HUDEP-2 (cell line): ENCODE measurements around the gene ATP1B3.
A peak's percentile ranks its signal among the peaks of the same experiment; 100 is the strongest.
"Not testable (repeated sequence)": the region's sequence is repeated elsewhere in the genome, so short reads cannot be mapped to it uniquely, and the experiment has no call there.

Experiments
- DNase-seq, 76 experiments: peaks; one replicate each; lab custom pipeline; 2025; ENCODE audit not compliant: unreplicated experiment in 76 of 76; lab: John Stamatoyannopoulos, UW

Gene ATP1B3

GRCh38 chr3:141940194-141940776, 63.8 kb downstream of the ATP1B3 start:
- DNase-seq, result peak in 11 of 76 experiments; percentile 4 to 31 (median 14)

- no peak for DNase-seq
These were observed 64.7 kb downstream of the ATP1B3 start for GRCh38 chr3:141941093-141941492.

- DNase-seq, result peak in 6 of 76 experiments; percentile 3 to 12 (median 6)
These were observed 65.6 kb downstream of the ATP1B3 start for GRCh38 chr3:141942006-141942405.

- no peak for DNase-seq
These were observed 69.5 kb downstream of the ATP1B3 start for GRCh38 chr3:141945726-141946485.

GRCh38 chr3:141949399-141949798, 73.0 kb downstream of the ATP1B3 start:
- DNase-seq, result no peak

- DNase-seq, result no peak
These were observed 73.5 kb downstream of the ATP1B3 start for GRCh38 chr3:141949972-141950371.

GRCh38 chr3:141950572-141951493, 74.4 kb downstream of the ATP1B3 start:
- no peak for DNase-seq

- no peak for DNase-seq
These were observed 76.2 kb downstream of the ATP1B3 start for GRCh38 chr3:141952611-141953010.

- DNase-seq, result no peak
These were observed 78.7 kb downstream of the ATP1B3 start for GRCh38 chr3:141955175-141955574.

- DNase-seq, result no peak
These were observed 83.4 kb downstream of the ATP1B3 start for GRCh38 chr3:141959589-141960554.

GRCh38 chr3:141960731-141961130, 84.3 kb downstream of the ATP1B3 start:
- DNase-seq, result no peak

- DNase-seq, result no peak
These were observed 86.9 kb downstream of the ATP1B3 start for GRCh38 chr3:141963301-141963700.

GRCh38 chr3:141965471-141965870, 89.0 kb downstream of the ATP1B3 start:
- DNase-seq, result no peak

- no peak for DNase-seq
These were observed 93.3 kb downstream of the ATP1B3 start for GRCh38 chr3:141969711-141970110.

- DNase-seq, result no peak
These were observed 95.1 kb downstream of the ATP1B3 start for GRCh38 chr3:141971571-141971970.

GRCh38 chr3:141972399-141972798, 96.0 kb downstream of the ATP1B3 start:
- DNase-seq, result peak in 1 of 76 experiments; percentile 8

GRCh38 chr3:141974777-141975176, 98.3 kb downstream of the ATP1B3 start:
- DNase-seq, result not testable (repeated sequence)
